22Rv1 (cell line): ENCODE data around the gene S100A6.

Experiments used
- CTCF ChIP-seq: fragments of 450-650 bp; IDR thresholded peaks from 2 replicates; pipeline ENCODE4 v1.5.1; 2017; ENCODE audit warnings: mild to moderate bottlenecking
- ZFX ChIP-seq: fragments of 450-650 bp; IDR thresholded peaks from 2 replicates; pipeline ENCODE4 v1.6.1; 2017; ENCODE audit warnings: antibody characterized with exemption, borderline replicate concordance

DNA sequence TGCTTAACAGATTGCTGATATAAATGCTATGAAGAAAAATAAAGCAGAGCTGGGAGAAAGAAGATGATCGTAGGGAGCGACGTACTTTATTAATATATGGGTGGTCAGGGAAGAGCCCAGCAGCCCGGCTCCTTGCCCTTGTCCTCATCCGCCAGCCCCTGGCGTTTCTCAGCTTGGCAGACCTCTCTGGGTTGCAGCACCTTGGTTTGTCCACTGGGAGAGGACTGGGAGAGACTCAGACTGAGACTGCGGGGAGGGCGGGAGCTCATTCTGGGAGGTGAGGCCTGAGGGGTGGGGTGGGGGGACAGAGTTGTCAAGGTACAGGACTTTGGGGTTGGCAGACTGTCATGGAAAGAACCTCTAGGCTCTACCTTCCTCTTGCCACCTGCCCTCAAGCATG is 16.5 kb upstream of the S100A6 start:
- TF ChIP-seq CTCF: no peak
- no peak for TF ChIP-seq ZFX
